Measurements from ENCODE around the gene INTU.
A peak's percentile ranks its signal among the peaks of the same experiment; 100 is the strongest.
"Not testable (repeated sequence)": the region's sequence is repeated elsewhere in the genome, so short reads cannot be mapped to it uniquely, and the experiment has no call there.

The INTU gene

DNA sequence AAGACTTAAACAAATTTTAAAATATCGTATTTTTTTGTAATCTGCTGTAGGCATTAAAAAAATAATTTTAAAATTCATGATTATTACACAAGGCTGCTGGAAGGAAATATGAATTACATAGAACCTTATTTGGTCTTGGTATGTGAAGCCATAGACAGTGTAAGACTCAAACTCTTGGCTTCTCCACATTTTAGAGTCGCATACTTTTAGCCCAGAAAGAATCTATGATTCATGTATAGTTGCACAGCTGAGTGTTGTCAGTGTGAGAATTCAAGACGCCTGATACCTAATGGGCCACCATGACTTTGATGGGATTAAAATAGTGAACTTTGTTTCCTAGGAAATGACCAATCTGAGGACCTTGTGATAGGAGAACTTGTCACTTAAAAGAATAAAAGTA is 1.4 kb downstream of the INTU start:
- H3K9ac ChIP-seq (ENCODE audit: low read length in 5 of 5) = no peak overlapping the region
- no peaks in the 10 kb centered on the region for H3K36me3 ChIP-seq (ENCODE audit: control insufficient read depth in 5 of 5, insufficient read depth in 5 of 5, low read length in 5 of 5)
- H3K9me3 ChIP-seq (ENCODE audit: control insufficient read depth in 5 of 5, low read length in 5 of 5) = no peaks in the 10 kb centered on the region
- no peaks in the 10 kb centered on the region for H3K27me3 ChIP-seq (ENCODE audit: control insufficient read depth in 5 of 5, insufficient read depth in 4 of 5, low read length in 5 of 5)
- no peak overlapping the region for H3K4me3 ChIP-seq (ENCODE audit: low read depth in 1 of 5, low read length in 5 of 5)
- peaks cover 0 to 22% (median 11%) of the 10 kb centered on the region in 5 donors for H3K4me1 ChIP-seq (ENCODE audit: control insufficient read depth in 5 of 5, insufficient read depth in 5 of 5, low read length in 5 of 5)
- H3K27ac ChIP-seq (ENCODE audit: low read depth, low read length) = no peak overlapping the region

DNA sequence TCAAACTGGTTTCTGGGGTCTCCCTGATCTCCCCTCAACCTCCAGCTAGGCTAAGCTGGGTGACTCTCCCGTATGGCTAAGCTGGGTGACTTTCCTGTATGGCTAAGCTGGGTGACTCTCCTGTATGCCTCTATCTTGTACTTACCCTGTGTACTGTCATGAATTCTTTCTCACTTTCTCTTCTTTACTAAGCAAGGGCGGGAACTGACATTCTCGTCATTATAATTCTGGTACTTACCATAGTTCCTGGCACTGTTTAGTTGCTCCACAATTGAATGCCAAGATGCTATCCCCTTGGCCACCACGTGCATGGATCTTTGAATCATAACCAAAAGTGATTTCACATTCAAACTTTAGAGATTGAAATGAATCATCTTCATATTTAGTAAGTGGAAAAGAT is 8.8 kb downstream of the INTU start:
- no peak overlapping the region for H3K4me3 ChIP-seq (ENCODE audit: low read depth in 1 of 5, low read length in 5 of 5)
- H3K36me3 ChIP-seq (ENCODE audit: control insufficient read depth in 5 of 5, insufficient read depth in 5 of 5, low read length in 5 of 5) = peaks cover 3 to 6% (median 3%) of the 10 kb centered on the region in 5 donors
- H3K9me3 ChIP-seq (ENCODE audit: control insufficient read depth in 5 of 5, low read length in 5 of 5) = no peaks in the 10 kb centered on the region
- peak overlapping the region in 1 of 5 donors; percentile 16 for H3K9ac ChIP-seq (ENCODE audit: low read length in 5 of 5)
- H3K4me1 ChIP-seq (ENCODE audit: control insufficient read depth in 5 of 5, insufficient read depth in 5 of 5, low read length in 5 of 5) = peaks cover 0 to 18% (median 4%) of the 10 kb centered on the region in 5 donors
- no peaks in the 10 kb centered on the region for H3K27me3 ChIP-seq (ENCODE audit: control insufficient read depth in 5 of 5, insufficient read depth in 4 of 5, low read length in 5 of 5)
- H3K27ac ChIP-seq (ENCODE audit: low read depth, low read length) = peak overlapping the region; percentile 42

DNA sequence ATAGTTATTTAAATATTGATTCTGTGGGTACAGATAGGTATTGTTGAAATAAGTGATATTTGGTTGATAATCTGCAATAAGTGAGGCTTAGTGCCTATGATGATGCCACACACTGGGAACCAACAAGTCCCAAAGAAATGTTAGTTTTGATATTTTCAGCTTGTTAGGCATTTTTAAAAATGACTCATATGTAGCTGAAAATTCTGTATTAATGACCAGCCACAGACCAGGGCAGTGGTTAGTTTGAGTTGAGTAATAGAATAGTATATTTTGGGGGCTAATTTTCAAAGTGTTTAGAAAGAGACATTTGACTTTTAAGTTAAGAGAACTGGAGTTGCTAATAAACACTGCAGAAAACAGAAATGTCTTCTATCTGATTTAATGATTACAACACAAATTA is 9.4 kb downstream of the INTU start:
- Histone ChIP-seq H3K9me3 (ENCODE audit: control insufficient read depth in 5 of 5, low read length in 5 of 5) (no peaks in the 10 kb centered on the region), H3K27me3 (ENCODE audit: control insufficient read depth in 5 of 5, insufficient read depth in 4 of 5, low read length in 5 of 5) (no peaks in the 10 kb centered on the region), H3K4me3 (ENCODE audit: low read depth in 1 of 5, low read length in 5 of 5) (no peak overlapping the region), H3K36me3 (ENCODE audit: control insufficient read depth in 5 of 5, insufficient read depth in 5 of 5, low read length in 5 of 5) (peaks cover 3 to 6% (median 5%) of the 10 kb centered on the region in 5 donors), H3K4me1 (ENCODE audit: control insufficient read depth in 5 of 5, insufficient read depth in 5 of 5, low read length in 5 of 5) (peaks cover 0 to 18% (median 4%) of the 10 kb centered on the region in 5 donors), H3K9ac (ENCODE audit: low read length in 5 of 5) (peak overlapping the region in 2 of 5 donors; percentile 52 to 70), H3K27ac (ENCODE audit: low read depth, low read length) (peak overlapping the region; percentile 12)

DNA sequence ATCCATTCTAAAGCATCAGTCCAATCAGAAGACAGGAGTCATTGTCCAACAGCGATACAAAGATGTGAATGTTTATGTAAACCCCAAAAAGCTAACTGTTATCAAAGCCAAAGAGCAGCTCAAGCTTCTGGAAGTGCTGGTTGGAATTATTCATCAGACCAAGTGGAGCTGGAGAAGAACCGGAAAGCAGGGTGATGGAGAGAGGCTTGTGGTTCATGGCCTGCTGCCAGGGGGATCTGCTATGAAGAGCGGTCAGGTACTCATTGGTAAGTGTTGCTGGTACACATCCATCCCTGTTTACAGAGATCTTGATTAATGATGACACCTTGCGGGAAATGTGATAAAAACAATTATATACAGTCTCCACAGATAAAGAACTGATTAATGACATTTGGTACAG is 11.0 kb downstream of the INTU start:
- no peaks in the 10 kb centered on the region for H3K27me3 ChIP-seq (ENCODE audit: control insufficient read depth in 5 of 5, insufficient read depth in 4 of 5, low read length in 5 of 5)
- H3K27ac ChIP-seq (ENCODE audit: low read depth, low read length) = no peak overlapping the region
- H3K4me1 ChIP-seq (ENCODE audit: control insufficient read depth in 5 of 5, insufficient read depth in 5 of 5, low read length in 5 of 5) = peaks cover 0 to 18% (median 4%) of the 10 kb centered on the region in 5 donors
- H3K9me3 ChIP-seq (ENCODE audit: control insufficient read depth in 5 of 5, low read length in 5 of 5) = no peaks in the 10 kb centered on the region
- peaks cover 3 to 6% (median 5%) of the 10 kb centered on the region in 5 donors for H3K36me3 ChIP-seq (ENCODE audit: control insufficient read depth in 5 of 5, insufficient read depth in 5 of 5, low read length in 5 of 5)
- no peak overlapping the region for H3K9ac ChIP-seq (ENCODE audit: low read length in 5 of 5)
- H3K4me3 ChIP-seq (ENCODE audit: low read depth in 1 of 5, low read length in 5 of 5) = no peak overlapping the region

DNA sequence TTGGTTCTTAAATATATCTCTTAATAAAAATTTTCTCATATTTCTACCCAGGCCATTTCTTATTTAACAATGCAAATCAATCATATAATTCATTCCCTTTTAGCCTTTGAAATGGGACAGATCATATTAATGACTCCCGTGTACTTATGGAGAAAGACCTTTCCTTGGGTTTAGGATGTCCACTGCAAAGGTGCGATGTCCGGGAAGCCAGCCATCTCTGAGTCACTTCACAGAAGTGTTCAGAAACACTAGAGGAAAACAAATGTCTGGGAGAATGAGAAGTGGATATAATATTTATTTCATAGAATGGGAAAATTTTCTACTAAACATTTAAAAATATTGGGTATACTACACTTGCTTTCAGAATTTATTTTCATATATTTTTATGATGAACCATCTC is 15.3 kb downstream of the INTU start:
- no peak overlapping the region for H3K4me3 ChIP-seq (ENCODE audit: low read depth in 1 of 5, low read length in 5 of 5)
- H3K36me3 ChIP-seq (ENCODE audit: control insufficient read depth in 5 of 5, insufficient read depth in 5 of 5, low read length in 5 of 5) = peaks cover 3 to 6% (median 5%) of the 10 kb centered on the region in 5 donors
- H3K27me3 ChIP-seq (ENCODE audit: control insufficient read depth in 5 of 5, insufficient read depth in 4 of 5, low read length in 5 of 5) = no peaks in the 10 kb centered on the region
- no peaks in the 10 kb centered on the region for H3K9me3 ChIP-seq (ENCODE audit: control insufficient read depth in 5 of 5, low read length in 5 of 5)
- no peak overlapping the region for H3K9ac ChIP-seq (ENCODE audit: low read length in 5 of 5)
- H3K4me1 ChIP-seq (ENCODE audit: control insufficient read depth in 5 of 5, insufficient read depth in 5 of 5, low read length in 5 of 5) = peaks cover 0 to under 1% (median 0%) of the 10 kb centered on the region in 5 donors
- no peak overlapping the region for H3K27ac ChIP-seq (ENCODE audit: low read depth, low read length)

DNA sequence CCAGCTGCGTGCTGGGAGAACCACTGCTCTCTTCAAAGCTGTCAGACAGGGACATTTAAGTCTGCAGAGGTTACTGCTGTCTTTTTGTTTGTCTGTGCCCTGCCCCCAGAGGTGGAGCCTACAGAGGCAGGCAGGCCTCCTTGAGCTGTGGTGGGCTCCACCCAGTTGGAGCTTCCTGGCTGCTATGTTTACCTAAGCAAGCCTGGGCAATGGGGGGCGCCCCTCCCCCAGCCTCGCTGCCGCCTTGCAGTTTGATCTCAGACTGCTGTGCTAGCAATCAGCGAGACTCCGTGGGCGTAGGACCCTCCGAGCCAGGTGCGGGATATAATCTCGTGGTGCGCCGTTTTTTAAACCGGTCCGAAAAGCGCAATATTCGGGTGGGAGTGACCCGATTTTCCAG is 22.8 kb downstream of the INTU start:
- H3K36me3 ChIP-seq (ENCODE audit: control insufficient read depth in 5 of 5, insufficient read depth in 5 of 5, low read length in 5 of 5); H3K27me3 ChIP-seq (ENCODE audit: control insufficient read depth in 5 of 5, insufficient read depth in 4 of 5, low read length in 5 of 5); H3K9me3 ChIP-seq (ENCODE audit: control insufficient read depth in 5 of 5, low read length in 5 of 5); H3K4me3 ChIP-seq (ENCODE audit: low read depth in 1 of 5, low read length in 5 of 5); H3K9ac ChIP-seq (ENCODE audit: low read length in 5 of 5); H3K27ac ChIP-seq (ENCODE audit: low read depth, low read length); H3K4me1 ChIP-seq (ENCODE audit: control insufficient read depth in 5 of 5, insufficient read depth in 5 of 5, low read length in 5 of 5): not testable (repeated sequence)

DNA sequence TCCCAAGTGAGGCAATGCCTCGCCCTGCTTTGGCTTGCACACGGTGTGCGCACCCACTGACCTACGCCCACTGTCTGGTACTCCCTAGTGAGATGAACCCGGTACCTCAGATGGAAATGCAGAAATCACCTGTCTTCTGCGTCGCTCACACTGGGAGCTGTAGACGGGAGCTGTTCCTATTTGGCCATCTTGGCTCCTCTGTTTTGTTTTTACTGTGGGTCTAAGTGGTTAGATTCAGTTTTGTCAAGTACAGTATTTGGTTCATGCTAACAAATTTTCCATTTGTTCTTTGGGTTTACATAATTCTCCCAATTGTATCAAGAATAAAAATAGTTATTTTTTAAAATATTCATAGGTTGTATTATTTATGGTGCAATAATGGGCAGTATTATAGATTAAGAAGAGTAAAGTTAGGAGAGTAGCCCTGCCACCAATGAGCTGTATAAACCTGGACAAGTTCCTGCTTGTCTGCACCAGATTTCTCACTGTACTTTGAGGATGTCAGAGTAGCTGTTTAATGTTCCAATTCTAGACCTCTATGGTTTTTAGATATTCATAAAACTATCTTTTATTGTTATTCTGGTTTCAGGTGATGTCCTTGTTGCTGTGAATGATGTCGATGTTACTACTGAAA is 23.4 kb downstream of the INTU start:
- H3K27me3 ChIP-seq (ENCODE audit: control insufficient read depth in 5 of 5, insufficient read depth in 4 of 5, low read length in 5 of 5) = no peaks in the 10 kb centered on the region
- no peaks in the 10 kb centered on the region for H3K9me3 ChIP-seq (ENCODE audit: control insufficient read depth in 5 of 5, low read length in 5 of 5)
- H3K36me3 ChIP-seq (ENCODE audit: control insufficient read depth in 5 of 5, insufficient read depth in 5 of 5, low read length in 5 of 5) = peaks cover 0 to 8% (median 3%) of the 10 kb centered on the region in 5 donors
- H3K9ac ChIP-seq (ENCODE audit: low read length in 5 of 5) = no peak overlapping the region
- H3K4me3 ChIP-seq (ENCODE audit: low read depth in 1 of 5, low read length in 5 of 5) = no peak overlapping the region
- H3K27ac ChIP-seq (ENCODE audit: low read depth, low read length) = no peak overlapping the region
- no peaks in the 10 kb centered on the region for H3K4me1 ChIP-seq (ENCODE audit: control insufficient read depth in 5 of 5, insufficient read depth in 5 of 5, low read length in 5 of 5)

DNA sequence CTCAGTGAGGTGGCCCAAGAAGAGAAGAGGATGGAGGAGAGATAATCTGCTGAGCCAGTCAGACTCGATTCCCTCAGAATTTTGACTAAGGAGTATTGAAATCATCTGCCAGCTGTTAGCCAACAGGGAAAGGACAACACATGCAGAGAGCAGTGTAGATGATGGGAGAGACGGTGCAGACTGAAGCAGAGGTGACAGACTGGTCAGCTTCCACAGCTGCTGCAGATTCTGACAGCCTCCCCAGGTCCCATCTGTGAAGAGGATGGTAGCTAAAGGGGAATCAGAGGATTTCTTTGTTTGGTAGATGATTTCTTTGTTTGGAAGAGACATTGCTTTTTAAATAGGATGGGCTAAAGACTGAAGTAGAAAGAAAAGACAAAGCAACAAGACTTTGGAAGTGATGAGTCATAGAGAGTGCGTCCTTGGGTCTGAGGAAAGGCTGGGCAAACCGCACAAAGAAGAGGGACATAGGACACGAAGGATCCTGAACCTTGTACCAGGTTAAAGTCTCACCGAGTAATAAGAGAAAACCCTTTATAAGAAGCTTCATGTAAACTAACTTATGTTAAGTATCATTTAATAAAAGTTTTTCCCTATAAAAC is 27.6 kb downstream of the INTU start:
- H3K27me3 ChIP-seq (ENCODE audit: control insufficient read depth in 5 of 5, insufficient read depth in 4 of 5, low read length in 5 of 5) = no peaks in the 10 kb centered on the region
- H3K9ac ChIP-seq (ENCODE audit: low read length in 5 of 5) = no peak overlapping the region
- H3K9me3 ChIP-seq (ENCODE audit: control insufficient read depth in 5 of 5, low read length in 5 of 5) = no peaks in the 10 kb centered on the region
- no peak overlapping the region for H3K4me3 ChIP-seq (ENCODE audit: low read depth in 1 of 5, low read length in 5 of 5)
- no peaks in the 10 kb centered on the region for H3K4me1 ChIP-seq (ENCODE audit: control insufficient read depth in 5 of 5, insufficient read depth in 5 of 5, low read length in 5 of 5)
- peaks cover 0 to 8% (median 4%) of the 10 kb centered on the region in 5 donors for H3K36me3 ChIP-seq (ENCODE audit: control insufficient read depth in 5 of 5, insufficient read depth in 5 of 5, low read length in 5 of 5)
- H3K27ac ChIP-seq (ENCODE audit: low read depth, low read length) = no peak overlapping the region

DNA sequence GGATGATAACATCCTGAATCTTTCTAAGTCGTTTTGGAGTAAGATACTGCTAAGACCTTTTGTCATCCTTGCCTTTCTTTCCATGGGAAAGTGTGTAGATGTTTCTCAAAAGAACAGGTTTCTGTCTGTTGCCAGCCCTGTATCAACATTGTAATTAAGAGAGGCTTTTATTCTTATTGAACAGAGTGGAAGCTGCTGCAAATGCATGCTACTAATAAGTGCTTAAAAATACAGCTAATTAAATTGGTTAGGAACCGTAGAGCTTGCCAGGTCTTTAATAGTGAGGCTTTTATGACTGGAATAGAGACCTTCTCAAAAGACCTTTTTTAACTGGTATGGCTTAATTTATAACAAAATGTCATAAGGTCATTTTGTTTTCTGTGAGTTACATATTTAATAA is 34.4 kb downstream of the INTU start:
- no peak overlapping the region for H3K27ac ChIP-seq (ENCODE audit: low read depth, low read length)
- no peak overlapping the region for H3K4me3 ChIP-seq (ENCODE audit: low read depth in 1 of 5, low read length in 5 of 5)
- no peak overlapping the region for H3K9ac ChIP-seq (ENCODE audit: low read length in 5 of 5)
- peaks cover 0 to 6% (median 0%) of the 10 kb centered on the region in 5 donors for H3K36me3 ChIP-seq (ENCODE audit: control insufficient read depth in 5 of 5, insufficient read depth in 5 of 5, low read length in 5 of 5)
- no peaks in the 10 kb centered on the region for H3K9me3 ChIP-seq (ENCODE audit: control insufficient read depth in 5 of 5, low read length in 5 of 5)
- no peaks in the 10 kb centered on the region for H3K4me1 ChIP-seq (ENCODE audit: control insufficient read depth in 5 of 5, insufficient read depth in 5 of 5, low read length in 5 of 5)
- H3K27me3 ChIP-seq (ENCODE audit: control insufficient read depth in 5 of 5, insufficient read depth in 4 of 5, low read length in 5 of 5) = no peaks in the 10 kb centered on the region

DNA sequence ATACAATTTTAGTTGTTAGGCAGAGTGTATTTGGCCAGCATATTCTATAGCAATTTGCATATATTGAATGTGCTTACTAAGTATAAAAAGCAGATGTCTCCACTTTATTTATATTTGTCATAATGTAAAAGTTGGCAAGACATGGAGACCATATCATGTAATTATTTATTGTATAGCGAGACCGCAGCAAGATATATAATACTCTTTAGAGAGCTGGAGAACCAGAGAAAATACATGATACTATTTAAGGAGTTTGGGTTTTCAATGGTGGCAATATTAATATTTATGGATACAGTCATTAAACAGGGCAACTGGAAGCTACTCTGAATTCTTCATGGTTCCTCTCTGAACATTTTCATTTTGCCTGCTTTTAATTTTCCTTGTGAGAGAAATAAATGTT is 35.0 kb downstream of the INTU start:
- H3K9me3 ChIP-seq (ENCODE audit: control insufficient read depth in 5 of 5, low read length in 5 of 5) = no peaks in the 10 kb centered on the region
- no peak overlapping the region for H3K9ac ChIP-seq (ENCODE audit: low read length in 5 of 5)
- H3K27me3 ChIP-seq (ENCODE audit: control insufficient read depth in 5 of 5, insufficient read depth in 4 of 5, low read length in 5 of 5) = no peaks in the 10 kb centered on the region
- H3K4me3 ChIP-seq (ENCODE audit: low read depth in 1 of 5, low read length in 5 of 5) = no peak overlapping the region
- peaks cover 0 to 6% (median 0%) of the 10 kb centered on the region in 5 donors for H3K36me3 ChIP-seq (ENCODE audit: control insufficient read depth in 5 of 5, insufficient read depth in 5 of 5, low read length in 5 of 5)
- no peaks in the 10 kb centered on the region for H3K4me1 ChIP-seq (ENCODE audit: control insufficient read depth in 5 of 5, insufficient read depth in 5 of 5, low read length in 5 of 5)
- no peak overlapping the region for H3K27ac ChIP-seq (ENCODE audit: low read depth, low read length)
